Stimulated activated CD4-positive, alpha-beta T cell treated with anti-CD3 and anti-CD28 coated beads, Interleukin-1b, Interleukin-23, amount 100 ng/mL, for 48 hours (primary cell): Measurements from ENCODE around the gene THG1L.
"Not testable (repeated sequence)": the region's sequence is repeated elsewhere in the genome, so short reads cannot be mapped to it uniquely, and the experiment has no call there.

Experiments
- DNase-seq: peaks from one replicate; pipeline ENCODE4 v3.0.0-alpha.2; 2020

THG1L gene

DNA sequence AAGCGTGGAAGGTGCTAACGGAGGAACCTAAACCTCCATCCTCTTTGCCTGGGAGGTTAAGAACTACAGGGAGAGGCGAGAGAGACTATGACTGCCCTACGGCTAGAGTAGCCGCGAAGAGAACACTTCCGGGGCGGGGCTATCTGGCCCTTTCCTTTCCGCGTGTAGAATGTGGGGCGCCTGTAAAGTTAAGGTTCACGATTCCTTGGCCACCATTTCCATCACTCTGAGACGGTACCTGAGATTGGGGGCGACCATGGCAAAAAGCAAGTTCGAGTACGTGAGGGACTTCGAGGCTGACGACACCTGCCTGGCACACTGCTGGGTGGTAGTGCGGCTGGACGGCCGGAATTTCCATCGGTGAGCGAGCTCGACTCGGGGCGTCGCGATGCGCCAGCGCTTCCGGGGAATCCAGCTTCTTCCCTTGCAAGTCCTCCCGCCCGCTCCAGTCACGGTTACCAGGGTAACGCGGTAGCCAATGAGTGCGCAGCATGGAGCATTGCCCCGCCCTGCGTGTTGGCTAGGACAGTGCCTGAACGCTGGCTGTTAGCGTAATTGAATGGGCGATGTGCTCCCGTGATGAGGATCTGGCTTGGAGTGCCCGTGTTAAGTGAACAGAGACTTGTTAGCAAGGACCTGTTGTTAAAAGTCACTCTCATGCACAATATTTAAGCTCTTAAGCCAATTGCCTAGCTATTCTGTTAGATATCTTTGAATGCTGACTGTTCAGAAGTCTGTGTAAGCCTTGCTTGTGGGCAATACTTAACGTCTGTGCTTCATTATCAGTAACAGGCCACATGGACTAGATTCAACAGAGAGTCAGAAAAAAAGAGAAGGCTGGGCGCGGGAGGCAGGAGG, at the start of gene THG1L:
TSS of gene THG1L (plus strand) at position 149 of the 858 bp plus-strand sequence. CDS start at position 170, 21 bp downstream.
- peak; percentile 99 for DNase-seq

DNA sequence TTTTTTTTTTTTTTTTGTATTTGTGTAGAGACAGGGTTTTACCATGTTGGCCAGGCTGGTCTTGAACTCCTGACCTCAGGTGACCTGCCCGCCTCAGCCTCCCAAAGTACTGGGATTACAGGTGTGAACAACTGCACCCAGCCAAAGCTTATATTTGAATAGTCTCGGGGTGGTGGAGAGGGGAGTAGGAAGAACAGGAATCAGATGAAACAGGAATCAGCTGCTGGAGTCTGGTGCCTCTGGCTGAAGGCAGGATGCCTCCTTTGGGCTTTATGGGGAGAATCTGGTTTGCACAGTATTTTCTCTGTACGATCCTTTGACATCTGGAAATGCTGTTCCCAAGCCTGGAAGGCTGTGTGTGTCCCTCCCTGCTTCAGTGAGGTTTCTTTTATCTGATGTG, 49.0 kb upstream of the THG1L start:
- no peak for DNase-seq

GRCh38 chr5:157686276-157687197, 44.7 kb upstream of the THG1L start:
- DNase-seq, result not testable (repeated sequence)

DNA sequence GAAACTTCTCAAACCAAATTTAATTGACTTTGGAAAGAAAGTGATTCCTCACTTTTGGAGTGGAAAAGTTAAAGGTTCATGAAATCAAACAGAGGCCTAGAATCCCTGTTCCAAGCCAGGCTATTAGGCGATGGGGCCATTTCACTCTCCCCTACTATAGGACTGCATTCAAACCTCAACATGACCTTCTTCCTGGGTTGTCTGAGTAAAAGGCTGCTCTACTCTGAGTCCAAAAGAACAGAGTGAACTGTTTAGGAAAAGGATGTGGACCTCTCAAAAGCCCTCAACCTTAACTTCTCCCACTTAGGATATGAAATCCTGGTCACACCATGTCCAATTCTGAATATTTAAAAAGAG, 44.0 kb upstream of the THG1L start:
- no peak for DNase-seq

GRCh38 chr5:157689942-157690689, 41.1 kb upstream of the THG1L start:
- DNase-seq, result peak; percentile 40

- DNase-seq, result no peak
Observed at GRCh38 chr5:157690690-157691433, 40.4 kb upstream of the THG1L start.

GRCh38 chr5:157693816-157694215, 37.4 kb upstream of the THG1L start:
- DNase-seq, result not testable (repeated sequence)

DNA sequence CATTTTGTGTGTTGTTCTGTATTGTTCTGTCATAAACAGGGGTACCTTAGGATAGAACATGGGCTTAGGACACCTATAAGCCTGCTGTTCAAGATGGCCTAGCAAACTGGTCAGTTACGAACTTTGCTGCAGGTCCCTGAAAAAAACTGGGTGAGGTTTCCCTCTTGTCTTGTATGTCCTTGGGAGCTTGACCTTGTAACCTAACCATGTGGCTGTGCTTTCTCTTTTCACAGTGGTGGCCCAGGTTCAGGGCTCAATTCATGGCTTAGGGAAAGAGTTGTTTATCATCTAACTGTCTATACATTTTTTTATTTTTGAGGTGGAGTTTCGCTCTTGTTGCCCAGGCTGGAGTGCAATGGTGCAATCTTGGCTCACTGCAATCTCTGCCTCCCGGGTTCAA, 35.1 kb upstream of the THG1L start:
- DNase-seq, result not testable (repeated sequence)

DNA sequence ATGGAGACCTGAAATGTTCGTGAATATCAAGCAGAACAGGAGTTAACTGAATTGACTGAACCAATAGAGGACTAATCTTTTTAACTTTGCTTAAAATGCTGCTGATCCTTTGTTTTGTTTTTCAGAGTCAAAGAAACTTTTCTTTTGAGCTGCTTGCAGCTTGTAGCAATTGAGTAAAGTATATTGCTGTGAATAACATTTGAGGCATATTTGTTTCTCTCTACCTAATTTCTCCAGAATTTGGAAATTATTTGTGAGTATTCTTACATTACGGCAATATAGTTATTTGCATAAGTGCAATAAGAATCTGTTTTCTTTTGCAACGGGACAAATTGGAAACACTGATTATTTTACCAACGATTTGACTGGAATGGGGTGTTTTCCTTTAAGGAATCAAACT, 32.5 kb upstream of the THG1L start:
- DNase-seq, result not testable (repeated sequence)

DNA sequence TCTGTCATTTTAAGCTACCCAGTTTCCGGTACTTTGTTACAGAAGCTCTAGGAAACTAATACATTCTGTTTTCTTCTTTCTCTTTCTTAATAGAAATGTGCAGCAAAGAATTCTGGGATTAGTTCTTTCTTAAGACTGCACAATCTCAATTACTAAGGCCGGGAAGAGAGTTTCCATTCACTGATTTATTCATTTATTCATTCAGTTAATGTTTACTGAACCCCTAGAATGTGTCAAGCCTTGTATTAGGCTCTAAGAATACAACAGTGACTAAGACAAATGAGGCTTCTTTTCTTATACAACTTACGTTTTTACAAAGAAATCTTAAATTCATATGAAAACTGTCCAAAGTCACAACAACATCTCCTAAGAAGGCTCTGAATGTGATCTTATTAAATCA, 27.5 kb upstream of the THG1L start:
- DNase-seq, result no peak

DNA sequence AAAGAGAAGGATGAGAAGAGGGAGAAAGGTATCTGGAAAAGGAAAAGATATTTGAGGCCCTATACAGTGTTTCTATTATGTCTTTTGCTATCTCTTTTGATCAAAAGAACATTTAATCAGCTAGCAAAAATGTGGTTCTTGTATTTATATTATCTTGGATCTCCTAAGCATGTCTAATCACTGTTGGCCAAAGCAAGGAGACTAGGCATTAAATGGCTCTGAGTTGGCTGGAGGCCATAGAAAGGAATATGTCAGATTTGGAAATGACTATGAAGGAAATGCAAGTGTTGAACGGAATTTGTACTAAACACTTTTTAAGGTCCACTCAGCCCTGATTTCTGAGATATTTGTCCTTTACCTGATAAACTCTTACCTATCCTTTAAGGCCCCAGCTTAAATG, 22.4 kb upstream of the THG1L start:
- no peak for DNase-seq

DNA sequence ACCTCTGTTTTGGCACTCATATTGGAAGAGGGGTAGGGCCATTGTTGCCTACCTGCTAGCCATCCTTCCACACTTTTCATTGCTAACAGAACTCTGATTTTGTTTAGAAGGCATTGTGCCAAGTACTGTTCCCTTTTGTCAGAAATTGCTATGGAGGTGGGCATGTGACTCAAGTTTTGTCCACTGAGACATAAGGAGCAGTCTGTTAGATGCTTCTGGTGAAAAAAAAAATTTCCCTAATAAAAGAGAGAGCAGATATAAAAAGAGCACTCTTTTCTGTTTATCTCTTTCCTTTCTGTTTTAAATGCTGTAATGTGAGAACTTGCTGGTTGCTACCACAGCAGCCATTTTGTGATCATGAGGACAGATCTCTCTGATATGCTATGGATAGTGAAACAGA, 21.9 kb upstream of the THG1L start:
- DNase-seq, result no peak

DNA sequence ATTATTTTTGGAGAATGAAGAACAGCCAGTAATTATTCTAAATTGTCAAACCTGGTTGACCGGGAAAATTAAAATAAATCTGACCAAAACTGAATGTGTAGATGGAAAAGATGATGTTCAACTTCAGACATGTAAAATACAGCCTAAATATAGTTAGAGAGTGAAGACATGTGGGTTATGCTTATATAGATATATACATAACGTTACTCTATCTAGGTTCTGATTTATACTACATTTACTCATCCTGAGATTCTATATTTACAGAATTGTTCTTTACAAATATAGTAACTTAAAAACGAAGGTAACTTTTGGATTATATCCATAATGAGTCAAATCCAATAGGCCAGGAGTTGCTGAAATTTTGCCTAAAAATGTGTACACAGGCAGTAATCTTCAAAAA, 20.8 kb upstream of the THG1L start:
- no peak for DNase-seq

GRCh38 chr5:157710882-157711281, 20.3 kb upstream of the THG1L start:
- DNase-seq, result no peak

- DNase-seq, result no peak
Observed at GRCh38 chr5:157713830-157714595, 17.2 kb upstream of the THG1L start.

DNA sequence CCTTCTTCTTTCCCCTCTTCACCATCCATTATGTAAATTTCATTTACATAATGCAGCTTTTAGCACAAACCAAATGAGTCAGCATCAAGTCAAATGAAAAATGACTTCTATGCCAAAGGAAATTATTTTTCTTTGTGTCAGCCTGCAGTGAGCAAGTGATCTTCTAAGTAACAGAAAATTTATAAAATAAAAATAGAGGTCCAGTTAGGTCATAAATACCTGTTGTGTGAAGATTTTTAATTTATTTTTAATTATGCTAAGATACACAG, 16.7 kb upstream of the THG1L start:
- DNase-seq, result no peak

- no peak for DNase-seq
Observed at GRCh38 chr5:157718519-157718918, 12.7 kb upstream of the THG1L start.

GRCh38 chr5:157719245-157719644, 12.0 kb upstream of the THG1L start:
- no peak for DNase-seq

- no peak for DNase-seq
Observed at GRCh38 chr5:157721159-157721558, 10.1 kb upstream of the THG1L start.

DNA sequence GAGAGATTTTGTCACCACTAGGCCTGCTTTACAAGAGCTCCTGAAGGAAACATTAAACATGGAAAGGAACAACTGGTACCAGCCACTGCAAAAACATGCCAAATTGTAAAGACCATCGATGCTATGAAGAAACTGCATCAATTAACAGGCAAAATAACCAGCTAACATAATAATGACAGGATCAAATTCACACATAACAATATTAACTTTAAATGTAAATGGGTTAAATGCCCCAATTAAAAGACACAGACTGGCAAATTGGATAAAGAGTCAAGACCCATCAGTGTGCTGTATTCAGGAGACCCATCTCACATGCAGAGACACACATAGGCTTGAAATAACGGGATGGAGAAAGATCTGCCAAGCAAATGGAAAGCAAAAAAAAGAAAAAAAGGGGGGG, 8.3 kb upstream of the THG1L start:
- not testable (repeated sequence) for DNase-seq

GRCh38 chr5:157726607-157727006, 4.6 kb upstream of the THG1L start:
- not testable (repeated sequence) for DNase-seq

DNA sequence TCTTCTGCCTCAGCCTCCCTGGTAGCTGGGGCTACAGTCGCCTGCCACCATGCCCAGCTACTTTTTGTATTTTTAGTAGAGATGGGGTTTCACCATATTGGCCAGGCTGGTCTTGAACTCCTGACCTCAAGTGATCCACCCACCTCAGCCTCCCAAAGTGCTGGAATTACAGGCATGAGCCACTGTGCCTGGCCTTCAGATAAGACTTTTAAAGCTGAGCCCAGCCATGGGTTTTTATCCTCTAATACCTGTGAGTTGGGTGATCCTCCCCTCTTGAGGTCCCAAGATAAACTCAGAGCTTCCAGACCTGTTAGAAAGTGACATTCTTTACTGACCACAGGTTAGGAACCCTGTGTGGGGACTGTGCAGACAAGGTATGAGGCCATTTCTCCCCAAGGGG, 3.4 kb upstream of the THG1L start:
- DNase-seq, result not testable (repeated sequence)
